GM12873 (cell line): ENCODE results near the gene ACE2.
A peak's percentile ranks its signal among the peaks of the same experiment; 100 is the strongest.

Experiments
- TF ChIP-seq, protein P1 (sequence below): IDR thresholded peaks from 2 replicates; pipeline ENCODE4 v1.5.1; 2012; ENCODE audit warnings: low read depth, mild to moderate bottlenecking, moderate library complexity, low read length, control low read depth; ENCODE audit not compliant: insufficient read depth; ENCODE audit errors: missing control alignments

The ACE2 gene

DNA sequence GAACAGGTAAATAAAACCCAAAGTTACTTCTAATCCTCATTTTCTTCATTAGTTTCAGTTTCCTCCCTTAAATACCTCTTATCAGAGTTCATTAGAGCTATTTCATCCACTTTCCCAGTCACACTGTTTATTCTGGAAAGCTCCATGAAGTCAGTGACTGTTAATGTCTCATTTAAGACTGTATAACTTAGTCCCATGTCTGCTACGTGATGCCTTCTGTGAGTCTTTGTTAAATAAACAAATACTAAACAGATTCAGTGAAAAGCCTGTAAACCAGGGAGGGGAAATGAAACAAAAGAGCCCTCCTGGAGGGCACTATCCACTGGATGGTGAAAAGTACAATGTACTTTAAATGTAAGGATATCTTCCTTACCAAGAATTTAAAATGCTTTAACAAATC, 24.7 kb downstream of the ACE2 start:
- TF ChIP-seq, protein P1, sequence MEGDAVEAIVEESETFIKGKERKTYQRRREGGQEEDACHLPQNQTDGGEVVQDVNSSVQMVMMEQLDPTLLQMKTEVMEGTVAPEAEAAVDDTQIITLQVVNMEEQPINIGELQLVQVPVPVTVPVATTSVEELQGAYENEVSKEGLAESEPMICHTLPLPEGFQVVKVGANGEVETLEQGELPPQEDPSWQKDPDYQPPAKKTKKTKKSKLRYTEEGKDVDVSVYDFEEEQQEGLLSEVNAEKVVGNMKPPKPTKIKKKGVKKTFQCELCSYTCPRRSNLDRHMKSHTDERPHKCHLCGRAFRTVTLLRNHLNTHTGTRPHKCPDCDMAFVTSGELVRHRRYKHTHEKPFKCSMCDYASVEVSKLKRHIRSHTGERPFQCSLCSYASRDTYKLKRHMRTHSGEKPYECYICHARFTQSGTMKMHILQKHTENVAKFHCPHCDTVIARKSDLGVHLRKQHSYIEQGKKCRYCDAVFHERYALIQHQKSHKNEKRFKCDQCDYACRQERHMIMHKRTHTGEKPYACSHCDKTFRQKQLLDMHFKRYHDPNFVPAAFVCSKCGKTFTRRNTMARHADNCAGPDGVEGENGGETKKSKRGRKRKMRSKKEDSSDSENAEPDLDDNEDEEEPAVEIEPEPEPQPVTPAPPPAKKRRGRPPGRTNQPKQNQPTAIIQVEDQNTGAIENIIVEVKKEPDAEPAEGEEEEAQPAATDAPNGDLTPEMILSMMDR = no peak

DNA sequence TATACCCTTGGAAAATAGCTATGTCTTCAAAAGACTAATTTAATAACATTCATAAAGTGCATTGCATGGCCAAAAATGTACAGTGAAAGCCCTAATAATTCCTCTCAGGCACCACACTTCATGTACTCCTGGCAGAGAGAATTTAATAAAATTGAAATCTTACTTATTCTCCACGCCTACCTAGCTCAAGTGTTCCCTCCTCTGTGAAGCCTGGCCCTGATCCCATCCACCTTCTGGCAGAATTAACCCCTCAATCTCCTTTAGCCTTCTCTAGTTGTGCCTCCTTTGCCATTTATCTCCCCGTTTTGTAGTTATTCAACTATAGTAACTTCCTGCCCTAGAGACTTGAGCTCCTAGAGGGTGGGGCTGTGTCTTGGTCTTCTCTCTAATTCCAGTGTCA, 26.7 kb downstream of the ACE2 start:
- TF ChIP-seq, protein P1 = no peak

DNA sequence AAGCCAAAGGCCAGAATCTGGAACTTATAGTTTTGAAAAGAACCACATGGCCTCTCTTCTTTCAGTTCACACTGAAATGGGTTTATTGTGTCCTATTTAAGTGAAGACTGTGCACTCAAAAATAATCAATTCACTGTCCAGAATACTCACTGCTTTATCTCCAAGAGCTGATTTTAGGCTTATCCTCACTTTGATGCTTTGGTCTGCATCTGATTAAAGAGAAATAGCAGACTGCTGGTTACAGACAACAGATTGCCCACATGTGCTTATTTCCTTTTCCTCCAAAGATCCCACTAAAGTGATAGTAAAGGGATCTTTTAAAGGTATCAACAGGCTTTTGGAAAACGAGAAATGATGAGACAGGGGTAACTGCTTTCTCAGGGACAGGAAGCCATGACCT, 30.6 kb downstream of the ACE2 start:
- TF ChIP-seq, protein P1 = no peak

DNA sequence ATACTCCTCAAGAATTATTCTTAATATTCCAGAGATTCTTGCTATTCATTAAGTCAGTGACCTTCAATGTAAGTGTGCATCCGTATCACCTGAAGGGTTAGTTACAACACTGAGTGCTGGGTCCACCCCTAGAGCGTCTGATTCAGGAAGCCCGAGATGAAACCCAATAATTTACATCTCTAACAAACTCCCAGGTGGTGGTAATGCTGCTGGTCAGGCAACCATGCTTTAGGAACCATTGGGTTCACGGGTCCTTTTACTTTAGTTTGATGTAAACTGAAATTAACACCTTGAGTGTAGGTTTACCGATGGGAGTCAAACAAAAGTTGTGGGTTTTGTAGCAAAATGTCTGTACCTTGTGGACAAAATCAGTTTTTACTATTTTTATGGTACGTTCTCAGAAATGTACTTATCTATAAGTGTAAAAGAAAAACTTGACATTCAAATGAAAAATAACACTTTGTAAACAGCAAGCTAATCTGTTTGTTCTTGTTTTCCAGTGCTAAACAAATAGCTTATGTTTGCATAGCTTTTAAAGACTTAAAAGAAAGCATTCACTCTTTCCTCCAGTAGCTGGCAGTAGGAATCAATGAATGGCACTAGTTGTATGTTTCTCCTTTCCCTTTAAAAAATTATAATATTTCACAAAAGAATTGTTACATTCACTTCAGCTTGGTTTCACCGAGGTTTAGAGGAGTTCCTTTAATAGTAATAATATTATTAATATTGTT, 32.7 kb downstream of the ACE2 start:
- TF ChIP-seq, protein P1 = peak; percentile 8

DNA sequence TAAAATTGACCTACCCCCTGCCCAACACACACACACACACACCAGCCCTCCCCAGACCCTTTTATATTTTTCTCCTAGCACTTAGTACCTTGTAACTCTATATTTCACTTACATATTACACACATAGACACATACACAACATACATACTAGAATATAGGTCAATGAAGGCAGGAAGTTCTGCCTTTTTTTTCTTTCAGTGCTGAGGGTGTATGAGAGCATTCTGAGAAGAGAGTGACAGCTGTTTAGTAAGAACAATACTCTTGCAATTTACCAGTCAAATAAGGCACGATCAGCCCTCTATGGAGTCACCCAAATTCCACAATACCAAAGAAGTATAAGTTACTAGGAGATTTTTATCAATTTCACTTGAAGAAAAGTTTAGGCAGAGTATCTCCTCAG, 33.5 kb downstream of the ACE2 start:
- TF ChIP-seq, protein P1 = no peak

DNA sequence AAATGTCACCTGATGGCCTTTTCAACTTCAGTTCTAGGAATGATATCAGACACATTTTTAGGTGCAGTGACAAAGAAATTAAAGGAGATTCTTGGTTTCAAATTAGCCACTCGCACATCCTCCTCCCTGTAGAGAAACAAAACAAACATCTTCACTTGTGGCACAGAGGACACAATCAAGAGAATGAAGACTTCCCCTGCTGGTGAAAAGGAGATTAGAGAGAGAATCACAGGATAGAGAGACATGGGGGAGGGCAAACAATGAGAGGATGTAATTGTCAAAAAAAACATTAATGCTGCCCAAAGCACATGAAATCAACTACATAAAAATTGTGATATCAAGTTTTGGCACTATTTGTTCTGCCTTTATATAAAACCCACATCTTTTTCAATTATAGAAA, 34.5 kb downstream of the ACE2 start:
- TF ChIP-seq, protein P1 = no peak

DNA sequence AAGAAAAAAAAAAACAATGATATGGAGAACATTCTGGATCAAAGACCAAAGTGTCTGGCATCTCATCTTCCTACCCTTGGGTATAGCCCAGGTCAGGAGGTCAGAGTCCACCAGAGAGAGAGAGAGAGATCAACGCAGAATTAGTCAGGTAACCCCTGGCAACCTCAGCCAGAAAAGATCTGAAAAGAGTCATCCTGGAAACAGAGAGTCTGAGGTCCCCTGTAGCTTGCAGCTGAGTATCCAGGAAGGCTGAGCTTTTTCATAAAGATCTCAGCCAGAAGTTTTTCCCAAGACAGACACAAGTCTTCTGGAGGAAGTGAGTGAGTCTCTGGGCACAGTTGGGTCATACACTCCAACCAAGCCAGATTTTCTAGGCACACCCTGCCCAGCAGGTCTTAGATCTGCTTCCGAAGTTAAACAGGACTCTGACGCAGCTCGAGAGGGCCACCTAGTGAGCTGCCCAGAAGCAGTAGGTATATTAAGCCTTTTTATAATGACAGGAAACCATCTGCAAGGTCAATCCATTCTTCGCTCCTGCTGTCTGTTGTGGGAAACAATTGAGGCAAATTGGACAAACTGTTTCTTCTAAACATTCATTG, 35.7 kb downstream of the ACE2 start:
- TF ChIP-seq, protein P1 = peak; percentile 70
